Fibroblast of villous mesenchyme (primary cell): ENCODE results near the gene PAM16. TPM values are rescaled to one million over a fixed set of nuclear protein-coding genes. Genes with fewer than 3 reads are reported as not detected.

ENCODE experiments used
- DNase-seq: peaks from one replicate; pipeline ENCODE4 v3.0.0-alpha.2; 2010; ENCODE audit warnings: low read depth
- H3K4me3 ChIP-seq: 2 replicates; pipeline ENCODE4 v1.5.1; 2011; ENCODE audit warnings: low read depth, mild to moderate bottlenecking, low read length
- CTCF ChIP-seq: IDR thresholded peaks from 2 replicates; pipeline ENCODE4 v1.5.1; 2012; ENCODE audit warnings: low read depth, mild to moderate bottlenecking, low read length; ENCODE audit not compliant: insufficient read depth
- total RNA-seq: library from RNA; depleted of rRNA; stranded (reverse); fragments of >200 nt; gene quantifications from 2 replicates; pipeline ENCODE4 v1.2.3, GENCODE V29; 2012

Gene PAM16
- total RNA-seq, 1 donor, result 19.9 TPM

DNA sequence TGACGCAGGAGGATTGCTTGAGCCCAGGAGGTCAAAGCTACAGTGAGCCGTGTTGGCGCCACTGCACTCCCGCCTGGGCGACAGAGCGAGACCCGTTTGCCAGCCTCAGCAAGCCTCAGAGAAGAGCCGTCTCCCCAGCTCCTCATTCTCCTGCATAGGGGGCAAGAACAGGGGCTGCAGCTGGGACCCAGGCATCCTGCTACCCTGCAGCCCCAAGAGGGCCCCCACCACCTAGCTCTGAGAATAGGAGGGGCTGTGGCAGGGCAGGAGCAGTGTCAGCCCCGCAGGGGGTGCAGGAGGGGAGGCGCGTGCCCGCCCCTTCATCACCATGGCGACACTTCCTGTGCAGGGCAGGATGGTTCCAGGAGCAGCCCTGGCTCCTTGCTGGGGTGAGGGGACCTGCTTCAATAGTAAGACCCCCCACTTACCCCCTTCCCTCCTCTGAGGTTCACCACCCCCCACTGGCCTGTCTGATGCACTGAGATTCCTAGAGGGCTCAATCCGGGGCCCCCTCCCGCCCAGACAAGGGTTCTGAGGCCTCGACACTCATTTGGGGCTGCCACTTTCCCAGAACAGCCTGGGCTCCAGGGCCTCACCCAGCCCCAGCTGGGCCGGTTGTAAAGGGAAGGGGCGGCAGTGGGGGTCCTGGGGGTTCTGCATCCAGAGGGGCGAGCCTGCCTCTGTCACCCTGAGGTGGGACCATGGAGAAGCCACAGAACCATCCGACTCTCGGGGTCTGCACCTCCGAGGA lies 40.7 kb upstream of the PAM16 start:
- DNase-seq, result no peak
- H3K4me3 ChIP-seq, result no peak overlapping the region
- no peak for TF ChIP-seq CTCF

DNA sequence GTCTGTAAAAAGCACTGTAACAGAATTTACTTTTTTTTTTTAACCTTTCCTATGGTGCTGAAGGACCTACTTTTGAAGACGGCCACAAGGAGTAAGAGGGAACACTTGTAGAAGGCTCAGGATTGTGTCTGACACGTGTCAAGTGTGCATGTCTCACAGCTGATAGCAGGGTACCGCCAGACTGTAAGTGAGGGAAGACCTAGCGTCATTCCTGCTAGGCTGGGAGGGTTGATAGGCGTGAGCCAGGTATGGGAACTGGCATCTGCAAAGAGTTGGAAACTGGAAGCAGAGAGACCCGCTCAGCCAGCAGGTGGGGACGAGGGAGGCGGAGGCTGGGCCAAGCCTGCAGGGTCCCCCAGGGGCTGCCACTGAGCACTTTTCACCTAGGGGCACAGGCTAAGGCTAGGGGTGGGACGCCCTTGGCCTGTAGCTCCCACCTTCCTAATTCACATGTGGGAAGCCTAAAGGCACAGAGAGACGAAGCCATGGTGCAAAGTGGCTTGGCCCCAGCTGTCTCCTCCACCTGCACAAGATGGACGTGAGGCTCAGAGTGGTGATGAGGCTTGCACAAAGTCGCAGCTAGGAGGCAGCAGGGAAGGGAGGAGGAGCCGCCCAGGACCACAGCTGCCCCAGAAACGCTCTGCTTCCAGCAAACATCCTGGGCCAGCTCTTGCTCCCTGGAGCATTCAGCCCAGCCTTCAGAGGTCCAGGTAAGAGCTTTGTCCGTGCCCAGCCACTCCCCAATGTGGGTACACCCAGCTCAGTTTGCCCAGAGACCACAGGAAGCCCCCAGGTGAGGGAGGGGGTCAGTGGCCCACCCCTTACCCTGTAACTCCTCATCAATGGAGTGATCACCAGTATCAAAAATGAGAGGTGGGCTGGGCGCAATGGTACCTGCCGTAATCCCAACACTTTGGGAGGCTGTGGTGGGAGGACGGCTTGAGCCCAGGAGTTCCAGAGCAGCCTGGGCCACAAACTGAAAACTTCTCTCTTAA lies 39.4 kb upstream of the PAM16 start:
- H3K4me3 ChIP-seq, result no peak overlapping the region
- TF ChIP-seq CTCF, result peak; percentile 14
- DNase-seq, result no peak

DNA sequence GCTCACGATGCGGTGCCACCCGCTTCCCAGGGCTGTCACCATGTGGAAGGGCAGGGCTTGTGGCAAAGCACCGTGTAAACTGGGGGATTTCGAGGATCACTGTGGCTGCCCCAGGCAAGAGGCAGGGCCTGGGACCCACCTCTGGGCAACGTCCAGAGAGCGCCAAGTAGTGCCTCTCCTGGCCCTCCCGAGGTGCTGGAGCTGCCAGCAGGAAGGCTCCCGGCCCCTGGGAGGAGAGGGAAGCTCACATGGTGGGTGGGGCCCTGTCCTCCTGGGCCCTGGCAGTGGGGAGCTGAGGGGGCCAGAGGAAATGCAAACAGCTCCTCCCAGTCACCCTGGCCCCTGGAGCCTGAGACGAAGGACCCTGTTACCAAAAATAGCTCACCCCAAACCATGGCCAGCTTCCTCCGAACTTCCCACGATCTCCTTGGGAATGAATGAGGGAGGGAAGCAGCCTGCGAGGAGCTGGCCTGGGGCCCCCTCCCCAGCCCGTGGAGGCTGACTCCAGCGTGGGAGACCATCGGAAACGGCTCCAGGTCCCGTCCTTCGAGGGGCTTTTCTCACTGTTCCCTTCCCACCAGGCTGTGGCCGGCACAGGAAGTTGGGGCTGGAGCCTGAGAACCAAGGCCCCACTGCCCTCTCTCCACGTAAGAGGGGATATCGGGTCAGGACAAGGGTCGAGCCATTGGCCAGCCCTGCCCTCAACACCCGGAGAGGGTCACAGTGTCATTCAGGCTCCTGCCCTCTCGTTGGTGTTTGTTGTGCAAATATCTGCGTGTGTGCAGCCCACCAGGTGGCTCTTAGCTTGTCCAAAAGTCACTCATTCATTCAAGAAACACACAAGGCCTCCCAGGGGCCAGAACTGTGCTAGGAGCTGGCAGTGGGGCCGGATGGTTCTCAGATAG lies 38.2 kb upstream of the PAM16 start:
- H3K4me3 ChIP-seq, result no peak overlapping the region
- TF ChIP-seq CTCF, result no peak
- no peak for DNase-seq

DNA sequence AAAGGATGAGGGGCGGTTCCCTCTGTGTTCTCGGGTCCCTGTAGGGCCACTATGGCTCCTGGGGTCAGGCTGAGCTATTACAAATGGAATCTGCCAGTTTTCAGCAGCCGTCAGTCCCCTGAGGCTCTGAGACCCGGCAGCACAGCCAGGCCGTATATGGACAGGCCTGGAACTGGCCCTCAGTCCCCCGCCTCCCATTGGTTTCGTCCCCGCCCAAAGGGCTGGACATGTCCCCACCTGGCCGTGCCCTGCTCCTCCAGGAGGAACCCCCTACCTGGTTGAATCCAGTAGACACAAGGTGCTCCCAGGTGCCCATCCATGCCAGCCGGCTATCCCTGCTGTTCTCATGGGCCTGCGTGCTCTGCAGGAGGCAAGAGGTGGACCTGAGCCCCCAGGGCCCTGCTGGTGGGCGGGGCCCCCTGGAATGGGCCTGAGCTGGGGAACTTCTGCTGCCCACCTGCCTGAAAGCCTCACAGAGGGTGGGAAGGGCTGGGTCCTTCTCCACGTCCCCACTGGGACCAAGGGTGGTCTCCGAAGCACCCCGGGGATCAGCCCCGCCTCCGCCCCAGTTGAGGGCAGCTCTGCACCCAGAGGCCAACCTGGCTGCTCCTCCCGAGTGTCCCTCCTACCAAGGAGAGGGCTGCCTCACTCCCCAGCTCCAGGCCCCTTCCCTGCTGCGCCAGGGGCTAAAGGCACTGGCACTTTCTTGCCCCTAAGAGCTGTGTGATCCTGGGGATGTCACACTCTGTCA lies 37.3 kb upstream of the PAM16 start:
- TF ChIP-seq CTCF, result no peak
- no peak for DNase-seq

DNA sequence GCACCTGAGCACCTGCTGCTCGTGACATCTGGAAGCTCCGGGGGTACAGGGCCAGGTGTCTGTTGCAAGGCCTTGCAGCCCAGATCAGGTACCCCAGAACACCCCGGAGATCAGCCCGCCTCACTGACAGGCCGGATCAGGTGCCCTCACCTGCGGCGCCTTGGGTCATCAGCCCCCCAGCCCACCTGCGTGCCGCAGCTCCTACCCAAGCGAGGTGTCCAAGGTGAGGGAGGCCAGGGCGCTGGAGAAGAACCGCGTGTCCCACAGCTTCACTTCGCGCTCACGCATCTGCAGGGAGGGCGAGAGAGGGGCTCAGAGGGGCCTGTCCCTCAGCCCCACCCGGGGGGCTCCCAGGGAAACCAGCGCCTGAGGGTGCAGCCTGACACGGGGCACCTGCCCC lies 36.7 kb upstream of the PAM16 start:
- H3K4me3 ChIP-seq, result no peak overlapping the region
- no peak for TF ChIP-seq CTCF
- no peak for DNase-seq

More for the DNA sequence above, 37.3 kb upstream of the PAM16 start:
- no peak overlapping the region for H3K4me3 ChIP-seq
